ENCODE measurements around the gene IL36RN.

IL36RN gene

GRCh38 chr2:113028112-113028511, 30.9 kb upstream of the IL36RN start:
- FAIRE-seq (no peak), DNase-seq (ENCODE audit: insufficient read length, low spot score) (no peak)
- no peak for TF ChIP-seq POLR2A (IDR thresholded peaks at IDR 0.05; ENCODE audit: low read depth, low read length)

DNA sequence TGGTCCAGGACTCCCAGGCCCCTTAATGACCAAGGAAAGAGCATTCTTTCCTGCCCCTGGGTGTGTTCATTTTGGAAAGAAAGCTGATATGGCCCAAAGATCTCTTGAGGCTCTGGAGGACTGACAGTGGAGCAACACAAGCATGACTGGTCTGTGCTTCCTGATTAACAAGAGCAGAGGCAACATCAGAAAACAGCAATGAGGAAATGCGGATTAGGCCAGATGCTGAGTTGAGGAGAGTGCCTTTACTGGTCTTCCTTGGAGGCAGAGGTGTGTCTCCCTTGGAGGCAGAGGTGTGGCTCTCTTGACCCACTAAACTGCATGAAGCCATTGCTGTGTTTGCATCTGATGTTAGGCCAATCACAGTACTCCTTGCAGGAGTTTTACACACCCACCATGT, 26.3 kb upstream of the IL36RN start:
- TF ChIP-seq POLR2A (IDR thresholded peaks at IDR 0.05; ENCODE audit: low read depth, low read length), result no peak
- FAIRE-seq (no peak), DNase-seq (ENCODE audit: insufficient read length, low spot score) (no peak)

DNA sequence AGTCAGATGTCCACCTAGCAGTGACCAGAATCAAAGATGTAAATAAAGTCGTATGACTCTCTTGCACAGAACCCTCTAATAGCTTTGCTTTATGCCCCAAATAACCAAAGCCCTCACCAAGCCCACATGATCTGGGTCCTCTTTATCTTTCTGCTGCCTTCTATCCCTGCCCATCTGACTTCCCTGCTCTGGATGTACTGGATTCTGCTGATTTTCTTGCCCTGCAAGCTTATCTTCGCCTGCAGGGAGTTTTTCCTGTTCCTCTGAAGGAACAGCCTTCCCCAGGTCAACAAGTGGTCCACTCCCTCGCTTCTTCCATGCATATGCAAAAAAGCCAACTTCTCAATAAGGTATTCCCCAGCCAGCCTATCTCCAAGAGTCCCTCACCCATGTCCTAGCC, 25.0 kb upstream of the IL36RN start:
- no peak for TF ChIP-seq POLR2A (IDR thresholded peaks at IDR 0.05; ENCODE audit: low read depth, low read length)
- no peak for DNase-seq (ENCODE audit: insufficient read length, low spot score)
- FAIRE-seq, result no peak

DNA sequence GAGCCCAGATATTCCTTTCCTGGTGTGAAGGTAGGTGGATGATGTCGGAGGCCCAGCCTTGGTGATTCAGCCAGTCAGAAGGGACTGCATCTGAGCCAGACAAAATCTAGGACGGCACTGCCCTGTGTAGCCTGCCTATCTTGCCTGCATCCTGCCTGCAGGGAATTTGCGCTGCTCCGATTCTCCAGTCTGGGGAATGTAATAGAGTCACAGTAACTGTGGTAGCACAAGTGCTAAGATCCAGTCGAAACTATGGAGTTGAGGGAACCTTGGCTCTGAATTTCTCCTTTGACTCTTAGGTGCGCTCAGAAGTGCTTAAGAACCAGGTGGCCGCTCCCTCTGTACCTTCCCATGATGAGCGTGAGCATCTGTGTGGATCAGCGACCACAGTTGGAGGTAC, 22.2 kb upstream of the IL36RN start:
- TF ChIP-seq POLR2A (IDR thresholded peaks at IDR 0.05; ENCODE audit: low read depth, low read length), result no peak
- DNase-seq (ENCODE audit: insufficient read length, low spot score) (no peak), FAIRE-seq (no peak)

GRCh38 chr2:113038291-113038690, 20.7 kb upstream of the IL36RN start:
- no peak for FAIRE-seq
- no peak for DNase-seq (ENCODE audit: insufficient read length, low spot score)
- TF ChIP-seq POLR2A (IDR thresholded peaks at IDR 0.05; ENCODE audit: low read depth, low read length), result no peak

GRCh38 chr2:113039158-113039557, 19.8 kb upstream of the IL36RN start:
- no peak for TF ChIP-seq POLR2A (IDR thresholded peaks at IDR 0.05; ENCODE audit: low read depth, low read length)
- DNase-seq (ENCODE audit: insufficient read length, low spot score), result no peak
- FAIRE-seq, result no peak

DNA sequence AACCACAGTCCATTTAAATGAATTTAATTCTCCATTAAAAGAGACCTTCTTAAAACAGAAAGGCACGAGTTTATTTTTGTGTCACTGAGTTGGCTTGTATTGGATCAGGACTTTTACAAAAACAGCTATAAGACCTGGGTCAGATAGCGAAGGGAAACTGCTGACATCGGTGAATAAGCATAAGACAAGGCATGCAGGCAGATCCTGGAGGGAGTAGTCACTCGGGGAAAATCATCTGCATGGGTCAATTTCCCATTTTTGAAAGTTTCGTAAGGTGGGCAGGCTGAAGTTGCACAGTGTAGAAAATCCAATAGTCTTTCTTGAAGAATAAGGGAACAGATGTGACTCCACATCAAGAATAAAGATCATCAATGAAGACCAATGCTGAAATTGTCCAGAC, 19.3 kb upstream of the IL36RN start:
- DNase-seq (ENCODE audit: insufficient read length, low spot score), result no peak
- FAIRE-seq, result no peak
- TF ChIP-seq POLR2A (IDR thresholded peaks at IDR 0.05; ENCODE audit: low read depth, low read length), result no peak

DNA sequence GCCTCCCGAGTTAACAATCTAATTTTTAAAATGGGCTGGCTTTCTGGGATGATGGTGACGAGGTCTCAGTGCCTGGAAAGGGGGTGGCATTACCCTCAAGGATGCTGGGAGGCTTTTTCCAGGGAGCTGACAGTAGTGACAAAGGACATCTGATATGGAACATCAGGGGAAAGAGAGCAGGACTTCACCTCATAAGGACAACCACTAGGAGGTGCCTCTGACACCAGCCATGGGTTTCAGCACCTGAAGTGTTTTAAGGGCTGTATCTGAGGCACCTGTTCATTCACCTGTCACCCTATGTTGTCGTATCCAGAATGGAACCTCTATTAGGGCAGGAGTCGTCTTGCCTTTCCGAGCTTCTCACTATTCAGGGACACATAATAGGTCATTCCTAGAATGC, 17.1 kb upstream of the IL36RN start:
- no peak for TF ChIP-seq POLR2A (IDR thresholded peaks at IDR 0.05; ENCODE audit: low read depth, low read length)
- no peak for DNase-seq (ENCODE audit: insufficient read length, low spot score)
- no peak for FAIRE-seq

DNA sequence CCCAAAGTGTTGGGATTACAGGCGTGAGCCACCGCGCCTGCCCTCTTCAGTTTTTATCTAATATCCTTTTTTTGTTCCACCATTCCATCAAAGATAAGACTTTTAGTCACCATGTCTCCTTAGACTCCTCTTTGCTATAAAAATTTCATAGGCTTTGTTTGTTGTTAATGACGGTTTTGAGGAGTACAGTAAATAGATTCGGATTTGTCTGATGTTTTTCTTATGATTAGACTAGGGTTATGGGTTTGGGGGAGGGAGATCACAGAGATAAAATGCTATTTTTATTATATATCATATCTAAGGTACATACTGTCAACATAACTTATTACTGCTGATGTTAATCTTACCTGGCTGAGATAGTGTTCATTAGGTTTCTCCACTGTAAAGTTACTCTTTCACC, 12.5 kb upstream of the IL36RN start:
- DNase-seq (ENCODE audit: insufficient read length, low spot score) (no peak), FAIRE-seq (no peak)
- TF ChIP-seq POLR2A (IDR thresholded peaks at IDR 0.05; ENCODE audit: low read depth, low read length), result no peak

GRCh38 chr2:113050921-113051895, 7.8 kb upstream of the IL36RN start:
- DNase-seq (ENCODE audit: insufficient read length, low spot score), result no peak
- no peak for FAIRE-seq
- no peak for TF ChIP-seq POLR2A (IDR thresholded peaks at IDR 0.05; ENCODE audit: low read depth, low read length)

DNA sequence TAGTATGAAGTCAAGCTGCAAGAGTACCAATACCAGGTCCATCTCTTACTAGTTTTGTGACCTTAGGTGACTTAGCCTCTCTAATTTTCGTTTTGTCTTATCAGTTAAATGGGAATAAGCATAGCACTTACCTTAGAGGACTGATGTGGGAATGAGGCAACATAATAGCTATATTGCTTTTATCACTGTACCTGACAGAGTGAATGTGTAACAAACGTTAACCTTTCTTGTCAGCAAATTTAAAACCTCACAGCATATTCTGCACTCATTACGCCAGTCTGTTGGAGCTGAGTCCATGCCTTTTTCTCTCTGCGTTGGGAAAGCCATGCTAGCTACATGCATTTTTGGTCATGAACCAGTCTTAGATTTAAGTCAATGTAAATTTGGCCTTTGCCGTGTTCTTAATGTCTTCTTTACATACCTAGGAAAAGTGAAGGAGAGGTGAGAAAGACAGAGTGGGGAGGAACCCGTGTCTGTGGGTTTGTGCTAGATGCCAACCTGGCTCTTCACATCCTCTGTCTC, 6.5 kb upstream of the IL36RN start, which contains the start of gene IL36B:
Gene IL36B (minus strand): TSS at position 472 of the 522 bp plus-strand sequence.
- no peak for DNase-seq (ENCODE audit: insufficient read length, low spot score)
- no peak for TF ChIP-seq POLR2A (IDR thresholded peaks at IDR 0.05; ENCODE audit: low read depth, low read length)

DNA sequence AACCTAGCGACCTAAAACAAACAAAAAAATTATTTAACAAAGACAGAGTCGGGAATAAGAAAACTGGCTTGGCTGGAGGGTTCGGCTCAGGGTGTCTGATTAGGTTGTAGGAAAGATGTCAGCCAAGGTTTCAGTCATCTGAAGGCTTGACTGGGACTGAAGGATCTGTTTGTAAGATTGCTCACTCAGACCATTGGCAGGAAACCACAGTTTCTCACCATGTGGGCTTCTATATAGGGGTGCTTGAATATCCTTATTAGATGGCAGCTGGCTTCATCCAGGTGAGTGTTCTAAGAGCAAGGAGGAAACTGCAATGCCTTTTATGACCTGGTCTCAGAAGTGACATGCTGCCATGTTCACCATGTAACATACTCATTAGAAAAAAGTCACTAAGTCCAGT, 5.3 kb upstream of the IL36RN start:
- TF ChIP-seq POLR2A (IDR thresholded peaks at IDR 0.05; ENCODE audit: low read depth, low read length), result no peak
- FAIRE-seq (no peak), DNase-seq (ENCODE audit: insufficient read length, low spot score) (no peak)

More for the DNA sequence above, 6.5 kb upstream of the IL36RN start, which contains the start of gene IL36B:
- no peak for FAIRE-seq

GRCh38 chr2:113054066-113054465, 4.9 kb upstream of the IL36RN start:
- FAIRE-seq, result no peak
- TF ChIP-seq POLR2A (IDR thresholded peaks at IDR 0.05; ENCODE audit: low read depth, low read length), result no peak

GRCh38 chr2:113056521-113056920, 2.5 kb upstream of the IL36RN start:
- DNase-seq (ENCODE audit: insufficient read length, low spot score) (no peak), FAIRE-seq (no peak)
- no peak for TF ChIP-seq POLR2A (IDR thresholded peaks at IDR 0.05; ENCODE audit: low read depth, low read length)

More at GRCh38 chr2:113054066-113054465, 4.9 kb upstream of the IL36RN start:
- no peak for DNase-seq (ENCODE audit: insufficient read length, low spot score)

- DNase-seq (ENCODE audit: insufficient read length, low spot score) (no peak), FAIRE-seq (no peak)
- no peak for TF ChIP-seq POLR2A (IDR thresholded peaks at IDR 0.05; ENCODE audit: low read depth, low read length)
Observed at GRCh38 chr2:113057117-113057516, 1.9 kb upstream of the IL36RN start.
